Measurements from ENCODE around the gene ITGA6. TPM values are rescaled to one million over a fixed set of nuclear protein-coding genes. Genes with fewer than 3 reads are reported as not detected.
"Not testable (repeated sequence)": the region's sequence is repeated elsewhere in the genome, so short reads cannot be mapped to it uniquely, and the experiment has no call there.

The ITGA6 gene
- polyA plus RNA-seq, 4 donors: 33.2 to 81.0 (median 48.4) TPM

DNA sequence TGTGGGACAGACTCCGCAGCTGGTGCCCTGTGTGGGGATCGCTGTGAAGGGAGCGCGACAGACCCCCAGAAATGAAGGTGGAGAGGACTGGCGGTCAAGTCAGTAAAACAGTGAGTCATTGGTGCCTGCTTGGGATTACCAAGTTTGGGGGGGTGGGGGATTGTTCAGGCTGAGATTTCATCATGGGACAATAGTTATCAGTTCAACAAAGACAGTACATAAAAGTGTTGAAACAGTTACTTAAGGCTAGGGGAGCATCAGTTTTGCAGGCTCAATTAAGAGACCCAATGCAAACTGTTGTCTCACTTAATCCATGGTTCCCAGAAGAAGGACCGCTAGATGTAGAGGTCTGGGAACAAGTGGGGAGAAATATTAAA, 86.1 kb downstream of the ITGA6 start:
- FAIRE-seq: no peak
- Histone ChIP-seq H3K27me3 (ENCODE audit: control insufficient read depth in 3 of 3, insufficient read depth in 3 of 3, low read length in 3 of 3) (no peaks in the 10 kb centered on the region), H3K9me3 (ENCODE audit: control insufficient read depth in 2 of 2, insufficient read depth in 1 of 2, low read depth in 1 of 2, low read length in 1 of 2) (peaks cover 2 to 39% of the 10 kb centered on the region in 2 donors), H3K36me3 (ENCODE audit: control insufficient read depth in 3 of 3, insufficient read depth in 2 of 3, low read depth in 1 of 3, low read length in 3 of 3) (no peaks in the 10 kb centered on the region), H3K4me3 (ENCODE audit: low read depth in 1 of 3, low read length in 3 of 3) (no peak overlapping the region), H3K27ac (ENCODE audit: low read depth in 1 of 3, low read length in 2 of 3) (no peak overlapping the region), H3K4me1 (ENCODE audit: control insufficient read depth in 3 of 3, insufficient read depth in 2 of 3, low read depth in 1 of 3, low read length in 2 of 3) (no peaks in the 10 kb centered on the region)
- WGBS, 3 donors: 91 to 97% (median 94%) methylated on average over 6 of the region's 6 CpGs
- DNase-seq: no peak

DNA sequence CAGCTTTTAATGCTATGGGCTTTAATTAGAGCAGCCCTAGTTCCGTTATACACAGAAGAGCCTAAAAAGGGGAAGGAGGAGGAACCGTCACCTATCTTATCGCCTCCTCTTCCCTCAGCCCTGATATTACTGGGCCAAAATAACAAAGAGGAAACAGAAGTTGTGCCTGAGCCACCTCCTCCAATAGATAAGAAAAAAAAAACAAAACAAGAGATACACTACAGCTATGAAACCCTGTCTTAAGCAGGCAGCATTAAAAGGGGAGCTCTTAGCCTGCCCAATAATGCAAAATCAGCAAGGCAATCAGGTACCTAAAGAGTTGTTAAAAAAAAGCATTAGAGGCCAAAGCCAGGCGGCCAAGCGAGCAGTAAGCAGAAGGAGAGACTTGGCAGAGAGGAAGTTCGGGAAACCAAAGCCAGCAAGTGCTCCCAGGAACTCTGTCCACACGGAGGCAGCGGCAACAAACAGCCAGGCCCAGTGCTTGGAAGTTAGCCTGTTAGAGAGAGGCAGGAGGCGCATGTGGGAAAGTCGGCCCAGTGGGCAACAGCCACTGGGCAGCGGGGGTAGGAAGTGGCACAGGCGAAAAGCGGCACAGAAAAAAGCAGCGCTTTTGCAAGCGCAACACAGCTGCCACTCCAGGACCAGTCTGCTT, 86.7 kb downstream of the ITGA6 start:
- Histone ChIP-seq H3K4me3 (ENCODE audit: low read depth in 1 of 3, low read length in 3 of 3) (no peak overlapping the region), H3K36me3 (ENCODE audit: control insufficient read depth in 3 of 3, insufficient read depth in 2 of 3, low read depth in 1 of 3, low read length in 3 of 3) (no peaks in the 10 kb centered on the region), H3K27ac (ENCODE audit: low read depth in 1 of 3, low read length in 2 of 3) (no peak overlapping the region), H3K4me1 (ENCODE audit: control insufficient read depth in 3 of 3, insufficient read depth in 2 of 3, low read depth in 1 of 3, low read length in 2 of 3) (no peaks in the 10 kb centered on the region), H3K27me3 (ENCODE audit: control insufficient read depth in 3 of 3, insufficient read depth in 3 of 3, low read length in 3 of 3) (no peaks in the 10 kb centered on the region), H3K9me3 (ENCODE audit: control insufficient read depth in 2 of 2, insufficient read depth in 1 of 2, low read depth in 1 of 2, low read length in 1 of 2) (peaks cover 2 to 39% of the 10 kb centered on the region in 2 donors)
- FAIRE-seq (no peak), DNase-seq (no peak)
- 78 to 89% (median 86%) methylated on average over 15 of the region's 15 CpGs for WGBS, 3 donors

DNA sequence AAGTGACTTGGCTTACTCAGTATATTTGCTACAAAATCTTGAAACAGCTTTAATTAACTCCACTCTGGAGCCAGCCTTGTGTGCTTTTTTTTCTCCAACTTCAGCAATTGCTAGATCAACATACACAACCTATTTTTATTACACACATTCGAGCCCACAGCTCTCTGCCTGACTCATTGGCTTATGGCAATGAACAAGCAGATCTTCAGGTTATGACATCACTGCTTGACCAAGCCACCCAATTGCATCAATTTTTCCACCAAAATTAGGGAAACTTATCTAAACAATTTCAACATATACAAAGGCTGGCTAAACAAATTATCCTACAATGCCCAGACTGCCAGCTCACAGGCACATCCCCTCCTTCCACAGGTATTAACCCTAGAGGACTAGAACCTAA, 88.9 kb downstream of the ITGA6 start:
- no peaks in the 10 kb centered on the region for H3K27me3 ChIP-seq (ENCODE audit: control insufficient read depth in 3 of 3, insufficient read depth in 3 of 3, low read length in 3 of 3)
- H3K4me1 ChIP-seq (ENCODE audit: control insufficient read depth in 3 of 3, insufficient read depth in 2 of 3, low read depth in 1 of 3, low read length in 2 of 3): no peaks in the 10 kb centered on the region
- H3K9me3 ChIP-seq (ENCODE audit: control insufficient read depth in 2 of 2, insufficient read depth in 1 of 2, low read depth in 1 of 2, low read length in 1 of 2): peaks cover 2 to 43% of the 10 kb centered on the region in 2 donors
- no peak overlapping the region for H3K4me3 ChIP-seq (ENCODE audit: low read depth in 1 of 3, low read length in 3 of 3)
- H3K27ac ChIP-seq (ENCODE audit: low read depth in 1 of 3, low read length in 2 of 3): no peak overlapping the region
- 18 to 47% (median 31%) methylated on average over 1 of the region's 1 CpG for WGBS, 3 donors
- no peak for FAIRE-seq
- H3K36me3 ChIP-seq (ENCODE audit: control insufficient read depth in 3 of 3, insufficient read depth in 2 of 3, low read depth in 1 of 3, low read length in 3 of 3): no peaks in the 10 kb centered on the region
- no peak for DNase-seq

GRCh38 chr2:172518995-172519394, 91.6 kb downstream of the ITGA6 start:
- no peak for FAIRE-seq

GRCh38 chr2:172525601-172526000, 98.2 kb downstream of the ITGA6 start:
- Histone ChIP-seq H3K9me3 (ENCODE audit: control insufficient read depth in 2 of 2, insufficient read depth in 1 of 2, low read depth in 1 of 2, low read length in 1 of 2) (peaks cover 0 to 24% of the 10 kb centered on the region in 2 donors), H3K27me3 (ENCODE audit: control insufficient read depth in 3 of 3, insufficient read depth in 3 of 3, low read length in 3 of 3) (no peaks in the 10 kb centered on the region), H3K27ac (ENCODE audit: low read depth in 1 of 3, low read length in 2 of 3) (no peak overlapping the region), H3K4me3 (ENCODE audit: low read depth in 1 of 3, low read length in 3 of 3) (no peak overlapping the region), H3K36me3 (ENCODE audit: control insufficient read depth in 3 of 3, insufficient read depth in 2 of 3, low read depth in 1 of 3, low read length in 3 of 3) (no peaks in the 10 kb centered on the region), H3K4me1 (ENCODE audit: control insufficient read depth in 3 of 3, insufficient read depth in 2 of 3, low read depth in 1 of 3, low read length in 2 of 3) (peaks cover 0 to 3% (median 0%) of the 10 kb centered on the region in 3 donors)
- 87 to 92% (median 89%) methylated on average over 4 of the region's 4 CpGs for WGBS, 3 donors
- no peak for DNase-seq
- no peak for FAIRE-seq

More at GRCh38 chr2:172518995-172519394, 91.6 kb downstream of the ITGA6 start:
- Histone ChIP-seq H3K9me3 (ENCODE audit: control insufficient read depth in 2 of 2, insufficient read depth in 1 of 2, low read depth in 1 of 2, low read length in 1 of 2) (peaks cover 2 to 18% of the 10 kb centered on the region in 2 donors), H3K4me3 (ENCODE audit: low read depth in 1 of 3, low read length in 3 of 3) (no peak overlapping the region), H3K36me3 (ENCODE audit: control insufficient read depth in 3 of 3, insufficient read depth in 2 of 3, low read depth in 1 of 3, low read length in 3 of 3) (no peaks in the 10 kb centered on the region), H3K27me3 (ENCODE audit: control insufficient read depth in 3 of 3, insufficient read depth in 3 of 3, low read length in 3 of 3) (no peaks in the 10 kb centered on the region), H3K27ac (ENCODE audit: low read depth in 1 of 3, low read length in 2 of 3) (no peak overlapping the region), H3K4me1 (ENCODE audit: control insufficient read depth in 3 of 3, insufficient read depth in 2 of 3, low read depth in 1 of 3, low read length in 2 of 3) (no peaks in the 10 kb centered on the region)
- DNase-seq: no peak

- H3K36me3 ChIP-seq (ENCODE audit: control insufficient read depth in 3 of 3, insufficient read depth in 2 of 3, low read depth in 1 of 3, low read length in 3 of 3): no peaks in the 10 kb centered on the region
- no peak overlapping the region for H3K27ac ChIP-seq (ENCODE audit: low read depth in 1 of 3, low read length in 2 of 3)
- DNase-seq (peak; percentile 36 to 61), FAIRE-seq (no peak)
- H3K4me1 ChIP-seq (ENCODE audit: control insufficient read depth in 3 of 3, insufficient read depth in 2 of 3, low read depth in 1 of 3, low read length in 2 of 3): peaks cover 0 to 12% (median 0%) of the 10 kb centered on the region in 3 donors
- WGBS, 3 donors: 18 to 66% (median 48%) methylated on average over 2 of the region's 2 CpGs
- no peaks in the 10 kb centered on the region for H3K27me3 ChIP-seq (ENCODE audit: control insufficient read depth in 3 of 3, insufficient read depth in 3 of 3, low read length in 3 of 3)
- peaks cover 0 to 30% of the 10 kb centered on the region in 2 donors for H3K9me3 ChIP-seq (ENCODE audit: control insufficient read depth in 2 of 2, insufficient read depth in 1 of 2, low read depth in 1 of 2, low read length in 1 of 2)
- no peak overlapping the region for H3K4me3 ChIP-seq (ENCODE audit: low read depth in 1 of 3, low read length in 3 of 3)
These were observed 103.9 kb downstream of the ITGA6 start for GRCh38 chr2:172531309-172531708.

DNA sequence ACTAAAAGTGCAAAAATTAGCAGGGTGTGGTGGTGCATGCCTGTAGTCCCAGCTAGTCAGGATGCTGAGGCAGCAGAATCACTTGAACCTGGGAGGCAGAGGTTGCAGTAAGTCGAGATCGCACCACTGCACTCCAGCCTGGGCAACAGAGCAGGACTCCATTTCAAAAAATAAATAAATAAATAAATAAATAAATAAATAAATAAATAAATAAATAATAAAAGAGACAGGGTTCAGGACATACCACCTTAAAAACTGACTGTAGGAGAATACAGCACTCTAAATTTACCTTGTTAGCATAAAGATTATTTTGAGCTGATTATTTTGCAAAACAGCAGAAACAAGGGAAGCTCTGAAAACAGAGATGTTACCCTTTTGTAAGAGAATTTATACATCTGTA, 105.1 kb downstream of the ITGA6 start:
- DNase-seq: not testable (repeated sequence)

DNA sequence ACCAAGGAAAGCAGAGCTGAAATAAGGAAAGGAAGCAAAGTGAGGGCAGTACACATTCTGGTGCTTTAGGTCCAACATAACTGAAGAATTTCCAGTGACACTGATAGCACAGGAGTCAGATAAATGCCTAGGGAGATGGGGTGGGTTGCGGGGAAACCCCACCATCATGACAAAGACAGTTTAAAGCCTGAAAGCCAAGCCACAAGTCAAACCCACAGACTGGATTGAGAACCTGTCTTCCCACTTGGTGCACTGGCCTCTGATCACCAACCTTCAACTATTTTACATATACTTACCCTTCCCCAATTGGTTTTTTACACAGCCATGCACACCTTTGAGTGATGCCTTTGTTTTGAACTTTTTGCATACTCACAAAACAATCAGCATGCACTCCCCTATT, 106.3 kb downstream of the ITGA6 start:
- no peak for FAIRE-seq
- no peak overlapping the region for H3K27ac ChIP-seq (ENCODE audit: low read depth in 1 of 3, low read length in 2 of 3)
- H3K4me3 ChIP-seq (ENCODE audit: low read depth in 1 of 3, low read length in 3 of 3): no peak overlapping the region

More for the DNA sequence above, 105.1 kb downstream of the ITGA6 start:
- not testable (repeated sequence) for H3K27ac ChIP-seq (ENCODE audit: low read depth in 1 of 3, low read length in 2 of 3); H3K4me3 ChIP-seq (ENCODE audit: low read depth in 1 of 3, low read length in 3 of 3); FAIRE-seq; H3K36me3 ChIP-seq (ENCODE audit: control insufficient read depth in 3 of 3, insufficient read depth in 2 of 3, low read depth in 1 of 3, low read length in 3 of 3); H3K27me3 ChIP-seq (ENCODE audit: control insufficient read depth in 3 of 3, insufficient read depth in 3 of 3, low read length in 3 of 3)
- WGBS, 3 donors: 93 to 100% (median 95%) methylated on average over 2 of the region's 2 CpGs
- Histone ChIP-seq H3K4me1 (ENCODE audit: control insufficient read depth in 3 of 3, insufficient read depth in 2 of 3, low read depth in 1 of 3, low read length in 2 of 3) (peaks cover 0 to 12% (median 0%) of the 10 kb centered on the region in 3 donors), H3K9me3 (ENCODE audit: control insufficient read depth in 2 of 2, insufficient read depth in 1 of 2, low read depth in 1 of 2, low read length in 1 of 2) (peaks cover 0 to 31% of the 10 kb centered on the region in 2 donors)

DNA sequence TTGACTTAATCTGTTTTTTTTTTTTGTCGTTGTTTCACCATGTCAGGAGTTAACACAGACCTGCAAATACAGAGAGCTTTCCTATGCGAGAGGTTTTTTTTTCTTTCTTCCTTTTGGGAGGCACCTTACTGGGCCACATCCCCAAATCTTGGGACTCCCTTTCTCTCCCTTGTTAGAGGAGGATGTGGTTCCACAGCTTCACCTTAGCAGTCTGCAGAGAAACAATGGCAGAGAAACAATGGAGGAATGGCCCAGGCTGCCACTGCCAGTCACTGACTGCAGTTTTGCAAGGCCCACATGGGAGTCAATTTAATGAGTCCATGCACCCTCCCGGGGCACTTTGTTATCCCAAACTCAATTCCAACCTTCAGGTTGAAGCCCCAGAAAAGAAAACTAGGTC, 107.7 kb downstream of the ITGA6 start:
- WGBS, 3 donors: 92 to 95% (median 92%) methylated on average over 3 of the region's 3 CpGs
- no peak overlapping the region for H3K4me3 ChIP-seq (ENCODE audit: low read depth in 1 of 3, low read length in 3 of 3)
- H3K27me3 ChIP-seq (ENCODE audit: control insufficient read depth in 3 of 3, insufficient read depth in 3 of 3, low read length in 3 of 3): no peaks in the 10 kb centered on the region
- H3K27ac ChIP-seq (ENCODE audit: low read depth in 1 of 3, low read length in 2 of 3): no peak overlapping the region
- H3K4me1 ChIP-seq (ENCODE audit: control insufficient read depth in 3 of 3, insufficient read depth in 2 of 3, low read depth in 1 of 3, low read length in 2 of 3): peaks cover 0 to 12% (median 0%) of the 10 kb centered on the region in 3 donors
- H3K9me3 ChIP-seq (ENCODE audit: control insufficient read depth in 2 of 2, insufficient read depth in 1 of 2, low read depth in 1 of 2, low read length in 1 of 2): peaks cover 0 to 39% of the 10 kb centered on the region in 2 donors
- FAIRE-seq (no peak), DNase-seq (no peak)
- no peaks in the 10 kb centered on the region for H3K36me3 ChIP-seq (ENCODE audit: control insufficient read depth in 3 of 3, insufficient read depth in 2 of 3, low read depth in 1 of 3, low read length in 3 of 3)

More for the DNA sequence above, 106.3 kb downstream of the ITGA6 start:
- H3K4me1 ChIP-seq (ENCODE audit: control insufficient read depth in 3 of 3, insufficient read depth in 2 of 3, low read depth in 1 of 3, low read length in 2 of 3): peaks cover 0 to 12% (median 0%) of the 10 kb centered on the region in 3 donors
- 91 to 100% (median 100%) methylated on average over 1 of the region's 1 CpG for WGBS, 3 donors
- no peak for DNase-seq
- no peaks in the 10 kb centered on the region for H3K27me3 ChIP-seq (ENCODE audit: control insufficient read depth in 3 of 3, insufficient read depth in 3 of 3, low read length in 3 of 3)
- peaks cover 0 to 31% of the 10 kb centered on the region in 2 donors for H3K9me3 ChIP-seq (ENCODE audit: control insufficient read depth in 2 of 2, insufficient read depth in 1 of 2, low read depth in 1 of 2, low read length in 1 of 2)
- H3K36me3 ChIP-seq (ENCODE audit: control insufficient read depth in 3 of 3, insufficient read depth in 2 of 3, low read depth in 1 of 3, low read length in 3 of 3): no peaks in the 10 kb centered on the region
